GM21576 (cell line): ENCODE data around the gene ITPR2.
"Not testable (repeated sequence)": the region's sequence is repeated elsewhere in the genome, so short reads cannot be mapped to it uniquely, and the experiment has no call there.

Source experiments
- ATAC-seq: cut with Tn5 transposase; IDR thresholded peaks from one replicate; pipeline ENCODE4 v1.9.1; 2021; ENCODE audit warnings: mild to moderate bottlenecking, moderate library complexity; ENCODE audit not compliant: unreplicated experiment

The ITPR2 gene

DNA sequence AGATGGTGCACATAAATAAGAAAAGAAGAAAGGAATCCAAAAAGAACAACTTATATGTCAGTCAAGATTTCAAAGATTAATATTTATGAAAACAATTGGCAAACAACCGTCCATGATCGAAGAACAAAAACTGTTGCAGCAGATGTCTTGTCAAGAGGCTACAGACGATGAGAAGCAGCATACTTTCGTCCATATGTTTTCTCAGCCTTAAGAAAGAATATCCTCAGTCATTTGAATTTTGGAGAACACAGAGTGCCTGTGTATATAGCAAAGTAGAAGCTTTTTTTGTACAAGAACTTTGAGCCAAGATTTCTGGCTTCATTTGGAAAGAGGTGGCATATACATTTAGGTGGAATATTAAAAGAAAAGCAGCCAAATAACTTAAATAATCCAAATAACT, 297.2 kb downstream of the ITPR2 start:
- ATAC-seq, result no peak

DNA sequence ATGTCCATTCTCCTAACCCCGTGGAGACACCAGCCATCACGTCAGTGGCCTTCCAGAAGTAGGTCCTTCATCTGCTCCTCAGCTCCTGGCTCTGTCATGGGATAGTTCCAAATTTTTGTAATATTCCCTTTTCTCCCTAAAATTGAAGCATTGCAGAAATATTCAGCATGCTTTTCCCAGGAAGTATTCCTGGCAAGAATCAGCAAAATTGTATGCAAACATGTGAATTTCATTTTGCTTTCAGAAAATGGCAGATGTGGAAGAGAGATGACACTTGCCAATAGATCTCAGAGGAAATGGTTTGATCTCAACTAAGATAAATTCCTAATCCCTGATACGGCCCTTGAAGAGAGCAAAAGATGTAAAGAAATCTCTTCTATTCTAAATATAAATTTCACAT, 298.9 kb downstream of the ITPR2 start:
- ATAC-seq, result no peak

DNA sequence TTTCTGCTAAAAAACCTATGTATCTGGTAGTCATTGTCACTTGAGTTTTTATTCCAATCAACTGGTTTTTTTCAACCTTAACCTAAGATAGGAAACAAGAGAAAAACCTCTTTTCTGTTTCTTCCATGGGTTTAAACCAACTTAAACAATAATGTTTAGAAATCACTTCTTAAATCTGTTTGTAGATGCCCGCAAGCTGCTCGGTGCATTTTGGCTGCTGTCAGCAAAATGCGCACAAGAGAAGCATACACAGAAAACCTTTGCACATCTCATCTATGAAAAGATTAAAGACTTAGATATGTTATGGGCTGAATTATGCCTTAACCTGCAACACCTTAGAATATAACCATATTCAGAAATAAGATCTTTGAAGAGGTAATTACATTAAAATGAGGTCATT, 299.8 kb downstream of the ITPR2 start:
- ATAC-seq, result no peak

DNA sequence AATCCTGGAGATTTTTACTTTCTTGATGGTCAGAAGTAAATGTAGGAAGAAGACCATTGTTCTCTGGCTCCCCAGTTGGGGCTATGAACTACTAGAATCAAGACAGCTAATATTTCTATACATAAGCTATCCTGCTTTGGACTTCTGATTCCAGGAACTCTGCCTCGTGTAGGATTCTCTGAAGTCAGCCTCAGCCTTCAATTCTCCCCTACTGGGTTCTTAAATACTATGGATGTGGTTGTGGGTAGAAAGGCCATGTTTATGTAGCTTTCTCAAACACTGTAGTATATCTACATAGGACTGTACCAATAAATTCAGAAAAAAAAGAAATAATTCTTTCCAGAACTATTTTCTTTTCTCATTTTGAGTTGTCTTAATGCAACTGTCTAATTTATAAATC, 302.5 kb downstream of the ITPR2 start:
- ATAC-seq, result no peak

DNA sequence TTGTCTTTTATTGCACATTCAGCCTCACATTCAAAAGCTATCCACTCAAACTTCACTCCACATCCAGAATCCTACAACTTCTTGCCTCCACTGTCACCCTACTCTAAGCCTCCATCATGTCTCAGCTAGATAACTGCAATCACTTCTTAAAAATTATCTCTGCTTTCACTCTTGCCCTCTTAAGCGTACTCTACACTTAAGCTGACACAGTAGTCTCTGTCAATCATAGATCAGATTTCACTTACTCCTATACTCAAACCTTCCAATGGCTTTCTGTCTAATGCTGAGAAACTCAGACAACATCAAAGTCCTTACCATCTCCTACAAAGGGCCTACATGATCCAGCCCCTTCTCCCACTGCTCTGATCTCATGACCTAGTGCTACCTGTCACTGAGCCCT, 304.1 kb downstream of the ITPR2 start:
- no peak for ATAC-seq

DNA sequence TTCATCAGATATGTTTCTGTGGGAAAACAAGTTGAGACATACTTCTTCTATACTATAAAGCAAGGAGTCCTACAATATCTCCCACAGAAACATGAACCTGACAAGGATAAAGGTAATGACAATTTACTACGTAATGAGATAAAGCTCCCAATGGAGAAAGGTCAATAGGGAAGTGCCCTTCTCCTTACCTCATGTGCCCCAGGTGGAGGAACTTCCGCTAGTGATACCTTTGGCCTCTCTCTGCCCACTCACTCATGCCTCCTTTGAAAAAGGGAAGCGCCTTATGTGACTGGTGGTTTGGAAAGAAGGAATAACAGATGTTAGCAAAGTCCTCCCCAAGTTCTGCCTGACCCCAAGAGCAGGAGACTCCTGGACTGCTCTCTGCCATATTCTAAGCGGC, 305.3 kb downstream of the ITPR2 start:
- ATAC-seq, result no peak

DNA sequence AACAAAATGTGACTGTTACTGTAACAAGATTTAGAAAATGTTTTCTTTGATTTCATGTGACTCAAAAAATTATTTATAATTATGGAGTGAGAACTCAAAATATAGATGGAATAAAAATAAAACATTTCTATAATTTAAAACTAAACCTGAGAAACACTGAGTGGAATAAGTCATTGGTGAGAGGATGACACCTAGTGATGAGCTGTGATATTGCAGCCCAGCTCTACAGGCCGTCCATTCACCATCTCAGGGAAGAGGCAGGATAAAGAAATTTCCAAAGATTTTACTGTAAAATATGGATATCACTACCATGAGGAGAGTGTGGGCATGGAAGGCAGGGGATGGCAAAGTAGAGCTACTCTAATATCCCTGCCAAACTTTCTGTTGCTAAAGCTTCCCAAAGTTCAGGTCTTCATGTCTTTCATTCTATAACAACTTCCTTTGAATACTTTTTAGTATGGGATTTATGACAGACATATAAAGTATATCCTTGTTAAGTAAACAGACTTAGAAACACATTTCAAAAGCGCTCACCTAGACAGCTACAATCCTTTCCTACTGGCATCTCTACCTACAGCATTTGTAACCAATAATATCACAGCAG, 308.0 kb downstream of the ITPR2 start:
- ATAC-seq, result no peak

DNA sequence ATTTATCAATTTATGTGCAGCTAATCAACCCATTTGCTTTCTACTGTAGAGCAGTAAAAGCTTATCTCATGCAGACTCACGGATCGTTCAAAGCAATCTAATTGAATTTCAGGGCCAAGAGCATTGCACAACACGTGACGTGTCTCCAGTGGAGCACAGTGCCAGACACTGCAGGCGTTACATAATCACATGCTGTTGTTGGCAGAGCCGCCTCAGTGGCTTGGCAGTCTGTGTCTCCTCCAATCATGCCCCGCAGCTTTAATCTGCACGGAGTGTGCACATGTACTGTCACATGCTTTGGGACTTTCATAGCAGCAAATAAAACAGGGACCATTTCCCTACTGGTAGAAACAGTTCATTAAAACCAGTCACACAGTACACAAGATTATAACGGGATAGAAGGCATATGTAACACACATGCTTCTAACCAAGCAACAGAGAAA, 309.3 kb downstream of the ITPR2 start:
- no peak for ATAC-seq

DNA sequence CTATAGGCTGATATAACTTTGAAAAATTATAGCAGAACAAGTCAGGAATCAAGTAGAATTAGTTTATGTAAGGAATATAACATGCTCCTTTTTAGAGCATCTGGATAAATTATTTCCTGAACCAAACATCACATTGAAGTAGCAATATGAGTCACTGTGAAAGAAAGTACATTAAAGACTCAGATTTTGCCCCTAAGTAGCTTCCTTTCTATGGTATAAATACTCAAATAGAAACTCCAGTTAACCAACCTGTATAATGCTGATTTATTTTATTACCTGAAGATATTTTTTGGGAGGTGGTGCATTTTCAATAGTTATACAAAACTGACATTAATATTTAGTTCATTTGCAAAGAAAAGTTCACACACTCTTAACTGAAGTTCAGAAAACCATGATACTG, 312.1 kb downstream of the ITPR2 start:
- peak; percentile 58 for ATAC-seq

DNA sequence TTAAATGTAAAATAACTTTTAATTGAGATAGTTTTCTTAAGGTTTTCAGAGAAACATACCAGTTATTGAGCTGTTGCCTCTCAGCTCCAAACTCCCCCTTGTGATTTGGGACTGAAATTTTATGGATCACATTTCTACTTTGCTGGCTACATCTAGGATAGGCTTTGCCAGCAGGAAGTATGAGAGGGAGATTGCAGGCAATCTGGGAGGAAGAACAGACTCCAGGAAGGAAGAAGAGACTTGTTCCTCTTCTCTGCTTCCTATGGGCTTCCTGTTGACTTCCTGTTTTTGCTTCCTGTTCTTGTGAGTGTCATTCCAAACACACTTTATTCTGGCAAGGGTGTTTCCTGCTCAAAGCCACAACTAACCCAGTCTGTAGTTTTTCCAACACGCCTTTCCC, 312.9 kb downstream of the ITPR2 start:
- no peak for ATAC-seq

DNA sequence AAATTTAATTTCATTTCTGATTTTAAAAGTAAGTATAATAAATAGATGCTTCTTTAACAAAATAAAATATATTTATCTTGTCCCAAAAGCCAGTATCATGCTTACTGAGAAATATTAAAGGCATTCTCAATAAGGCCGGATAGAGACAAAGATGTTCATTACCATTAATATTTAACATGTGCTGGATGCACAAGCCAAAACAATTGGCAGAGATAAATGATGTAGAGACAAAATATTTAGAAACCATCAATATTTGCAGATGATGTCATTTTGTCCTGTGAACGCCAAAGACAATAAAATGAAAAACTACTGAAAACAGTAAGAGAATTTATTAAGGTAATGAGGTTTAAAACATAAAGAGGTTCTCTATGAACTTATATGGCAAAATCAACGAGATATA, 313.5 kb downstream of the ITPR2 start:
- no peak for ATAC-seq

DNA sequence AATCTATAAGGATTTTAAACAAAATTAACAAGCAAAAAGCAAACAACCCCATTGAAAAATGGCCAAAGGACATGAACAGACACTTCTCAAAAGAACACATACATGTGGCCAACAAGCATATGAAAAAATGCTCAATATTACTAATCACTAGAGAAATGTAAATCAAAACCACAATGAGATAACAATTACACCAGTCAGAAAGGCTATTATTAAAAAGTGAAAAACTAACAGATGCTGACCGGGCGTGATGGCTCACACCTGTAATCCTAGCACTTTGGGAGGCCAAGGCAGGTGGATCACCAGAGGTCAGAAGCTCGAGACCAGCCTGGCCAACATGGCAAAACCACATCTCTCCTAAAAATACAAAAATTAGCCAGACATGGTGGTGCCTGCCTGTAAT, 315.7 kb downstream of the ITPR2 start:
- ATAC-seq, result not testable (repeated sequence)

DNA sequence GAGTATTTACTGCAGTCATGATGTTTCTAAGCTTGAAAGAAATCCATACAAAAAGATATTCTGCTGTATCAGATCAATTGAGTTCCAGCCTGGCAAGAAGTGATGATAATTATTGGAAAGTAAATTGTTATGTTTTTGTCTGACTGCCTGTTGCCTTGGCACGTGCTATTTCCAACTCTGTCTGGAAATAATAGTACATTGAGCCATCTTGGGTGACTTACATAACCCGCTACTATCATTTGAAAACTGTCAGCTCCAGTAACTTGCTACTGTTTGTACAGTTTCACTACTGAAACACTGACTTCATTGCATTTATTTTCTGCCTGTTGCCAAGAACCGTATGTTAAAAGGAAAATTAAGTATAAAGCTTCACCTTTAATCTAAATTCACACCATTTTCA, 318.6 kb downstream of the ITPR2 start:
- no peak for ATAC-seq

DNA sequence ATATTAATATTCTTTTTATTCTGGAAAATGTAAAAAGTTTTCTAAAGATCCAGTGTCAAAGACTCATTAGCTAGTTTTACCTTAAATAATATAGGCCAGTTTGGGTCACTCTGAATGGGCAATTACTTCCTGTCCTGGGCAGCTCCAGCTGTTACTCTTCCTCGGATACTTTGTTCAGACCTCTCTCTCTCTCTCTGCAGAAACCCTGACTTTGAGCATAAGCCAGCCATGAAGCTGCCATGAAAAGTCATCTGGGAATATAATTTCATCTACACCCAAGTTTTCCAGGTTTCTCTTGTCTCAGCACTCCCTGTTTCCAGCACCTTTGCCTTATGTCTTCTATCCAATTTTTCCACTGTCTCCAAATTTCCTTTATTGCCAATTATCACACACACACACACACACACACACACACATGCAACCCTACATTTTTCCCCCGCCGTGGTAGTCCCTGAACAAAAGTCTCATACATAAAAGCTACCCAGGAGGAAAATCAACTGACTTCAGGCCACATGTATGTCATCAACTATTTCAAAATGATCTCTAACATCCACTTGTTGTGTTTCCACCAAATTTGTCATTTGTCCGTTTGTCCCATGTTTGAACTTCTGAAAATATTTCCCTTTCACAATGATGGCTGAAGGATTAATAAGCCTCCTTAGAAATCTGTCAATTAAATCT, 319.5 kb downstream of the ITPR2 start:
- ATAC-seq, result no peak

DNA sequence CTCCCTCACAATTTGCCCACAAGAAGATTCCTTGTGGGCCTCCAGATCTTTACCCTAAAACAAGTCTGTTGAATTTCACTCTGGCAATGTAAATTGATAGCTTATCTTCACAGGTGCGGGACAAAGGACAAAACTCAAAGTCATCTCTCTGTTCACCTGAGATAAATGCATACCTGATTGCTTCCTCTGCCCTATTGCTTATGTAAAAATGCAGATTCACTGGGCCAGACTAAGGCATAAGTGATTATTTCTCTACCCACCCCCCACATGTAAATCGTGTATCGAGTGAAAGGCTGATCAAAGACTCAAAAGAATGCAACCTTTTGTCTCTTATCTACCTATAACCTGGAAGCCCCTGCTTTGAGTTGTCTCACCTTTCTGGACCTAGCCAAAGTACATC, 320.8 kb downstream of the ITPR2 start:
- ATAC-seq, result no peak

DNA sequence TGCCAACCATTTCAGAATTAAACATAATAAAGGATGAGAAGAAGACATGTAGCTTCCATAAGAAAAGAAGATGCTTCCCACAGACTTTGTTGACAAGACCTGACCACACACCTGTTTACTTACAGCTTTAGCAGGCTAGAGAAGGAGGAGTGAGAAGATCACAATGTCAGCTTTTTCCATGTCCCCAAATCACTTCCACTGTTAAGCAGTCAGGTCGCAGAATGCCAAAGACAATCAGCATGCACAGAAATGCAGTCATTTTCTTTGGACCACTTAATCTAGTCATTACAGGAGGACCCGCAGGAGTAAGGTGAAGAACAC, 322.7 kb downstream of the ITPR2 start:
- ATAC-seq, result no peak

DNA sequence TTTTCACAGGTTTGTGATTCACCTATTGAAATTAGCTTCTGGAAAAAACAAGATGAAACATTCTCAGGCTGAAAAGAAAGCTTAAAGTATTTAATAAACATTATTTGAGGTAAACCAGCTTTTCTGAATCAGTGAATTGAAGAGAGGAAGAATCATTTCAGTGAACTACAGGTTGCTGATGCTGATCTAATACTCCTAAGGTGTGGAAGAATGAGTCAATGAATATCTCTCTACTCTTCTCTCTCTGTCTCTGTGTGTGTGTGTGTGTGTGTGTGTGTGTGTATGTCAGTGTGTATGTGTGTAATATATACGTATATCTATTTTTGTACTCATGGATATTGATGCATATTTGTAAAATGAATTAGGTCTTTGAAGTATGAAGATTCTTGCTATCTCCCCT, 325.4 kb downstream of the ITPR2 start:
- ATAC-seq, result no peak

DNA sequence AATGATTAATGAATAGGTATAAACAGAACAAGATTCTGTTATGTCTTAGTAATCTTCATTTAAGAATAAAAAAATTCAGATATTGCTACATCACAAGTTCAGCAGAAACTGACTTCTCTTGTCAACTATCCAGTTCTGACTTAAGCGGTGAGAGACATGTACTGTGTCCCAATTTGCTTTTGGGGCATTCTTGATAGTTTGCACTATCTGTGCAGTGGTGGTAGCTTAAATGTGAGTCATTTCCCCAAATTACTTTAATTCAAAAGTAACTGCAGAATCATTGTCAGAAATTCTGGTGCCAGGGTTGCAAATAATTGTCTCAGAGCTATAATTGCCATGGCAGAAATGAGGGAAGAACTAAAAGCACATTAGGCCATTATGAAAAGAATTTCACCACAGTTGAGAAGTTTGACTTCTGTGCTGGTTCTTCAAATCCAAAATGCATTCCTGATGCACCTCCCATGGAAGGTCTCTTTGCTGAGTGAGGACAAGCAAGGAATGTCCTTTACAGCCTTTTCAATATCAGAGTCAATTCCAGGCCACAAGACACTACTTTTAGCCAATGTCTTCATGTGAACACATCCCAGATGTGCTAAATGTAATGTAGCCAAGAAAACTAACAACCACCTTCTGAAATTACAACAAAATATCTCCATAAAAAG, 332.9 kb downstream of the ITPR2 start:
- no peak for ATAC-seq

DNA sequence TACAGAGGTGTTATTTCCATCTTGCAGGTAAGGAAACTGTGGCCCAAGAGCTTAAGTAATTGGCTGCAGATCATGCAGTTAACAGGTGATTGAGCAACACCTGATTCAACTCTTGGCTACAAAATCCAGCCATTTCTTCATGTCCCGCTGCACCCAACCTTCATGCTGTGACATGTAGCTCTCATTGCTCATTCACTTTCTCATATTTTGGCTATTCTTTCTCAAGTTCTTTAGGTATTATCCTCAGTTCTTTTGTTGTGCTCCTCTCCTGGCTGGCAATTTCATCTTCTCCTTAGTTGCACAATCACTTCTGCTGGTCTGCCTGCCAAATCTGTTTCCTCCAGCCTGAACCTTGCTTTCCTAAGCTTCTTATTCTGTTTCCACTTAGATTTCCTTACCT, 336.8 kb downstream of the ITPR2 start:
- no peak for ATAC-seq

DNA sequence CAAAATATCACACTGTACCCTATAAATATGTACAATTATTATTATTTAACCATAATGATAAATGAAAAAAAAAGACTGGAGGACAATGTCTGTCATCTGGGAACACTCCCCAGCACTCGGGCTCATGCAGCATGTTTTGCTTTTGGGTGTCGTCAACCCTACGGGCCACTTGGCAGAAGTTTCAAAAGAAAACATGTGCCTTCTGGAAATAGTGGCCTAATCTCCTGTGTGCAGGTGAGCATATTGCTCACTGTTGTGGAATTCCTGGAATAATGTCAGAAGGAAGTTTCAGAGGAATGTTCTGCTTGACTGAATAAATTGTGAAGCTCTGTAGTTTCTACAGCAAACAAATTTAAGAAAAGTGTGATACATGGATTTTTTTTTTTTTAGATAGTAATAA, 339.3 kb downstream of the ITPR2 start:
- no peak for ATAC-seq

DNA sequence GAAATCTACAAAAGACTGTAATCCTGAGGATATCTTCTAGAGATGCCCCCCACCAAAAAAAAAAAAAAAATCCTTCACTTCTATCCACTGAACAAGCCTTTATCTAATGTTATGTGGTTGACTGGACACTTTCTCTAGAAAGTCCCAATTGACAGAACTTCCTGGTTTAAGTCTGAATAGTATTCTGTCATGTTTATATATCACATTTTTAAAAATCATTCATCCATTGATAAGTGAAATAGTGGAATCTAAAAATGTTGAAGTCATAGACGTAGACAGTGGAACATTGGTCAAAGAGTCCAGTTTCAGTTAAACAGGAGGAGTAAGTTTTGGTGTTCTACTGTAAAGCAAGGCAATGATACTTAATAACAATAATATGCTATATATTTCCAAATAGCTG, 340.6 kb downstream of the ITPR2 start:
- no peak for ATAC-seq

DNA sequence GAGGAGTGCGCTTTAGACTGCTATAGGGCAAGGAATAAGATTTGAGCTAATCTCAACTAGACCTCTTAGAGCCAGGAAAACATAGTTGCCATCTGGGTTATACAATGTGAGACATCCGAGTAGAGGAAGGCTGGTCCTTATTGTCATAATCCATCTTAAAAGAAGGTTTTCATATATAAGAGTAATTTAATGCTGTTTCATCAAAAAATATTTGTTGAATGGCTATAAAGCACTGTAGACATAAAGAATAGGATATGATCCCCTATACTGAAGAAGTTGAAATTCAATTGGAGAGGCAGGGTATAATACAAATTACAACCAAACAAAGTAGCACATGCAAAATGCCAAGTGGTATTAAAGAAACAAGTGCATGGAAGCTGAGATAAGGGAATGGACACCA, 343.1 kb downstream of the ITPR2 start:
- ATAC-seq, result no peak

DNA sequence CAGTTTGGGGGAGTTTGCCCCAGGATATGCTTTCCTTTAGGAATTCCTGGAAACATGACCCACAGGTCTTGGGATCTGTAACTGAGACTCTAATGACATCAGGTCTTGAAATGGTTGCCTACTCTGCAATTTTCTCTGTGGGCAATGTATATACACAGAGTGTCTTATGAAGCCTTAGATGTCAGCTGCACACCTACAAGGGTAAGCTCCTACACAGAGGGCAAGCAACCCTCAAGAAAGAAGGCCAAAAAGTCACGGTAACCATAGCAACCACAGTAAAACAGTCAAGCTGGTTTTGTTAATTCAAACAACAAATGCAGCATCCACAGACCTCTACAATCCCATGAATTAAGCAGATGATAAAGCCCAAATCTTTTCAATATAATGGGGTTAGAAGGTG, 344.6 kb downstream of the ITPR2 start:
- ATAC-seq, result no peak
